Stimulated activated naive CD8-positive, alpha-beta T cell treated with anti-CD3 and anti-CD28 coated beads, Interleukin-15, amount 100 ng/mL, for 72 hours (primary cell): ENCODE results near the gene NEK6.

Source experiments
- ATAC-seq: fragments of 150-1000 bp; cut with Tn5 transposase; 2 replicates; pipeline ENCODE4 v1.10.0; 2021; ENCODE audit warnings: mild to moderate bottlenecking, moderate library complexity
- DNase-seq, 2 donors: peaks; one replicate each; pipeline ENCODE4 v3.0.0; 2021 to 2022
- H3K27ac Mint-ChIP-seq, 2 donors: one replicate each; pipeline ENCODE4 v1.8.0; 2022; ENCODE audit warnings: mild to moderate bottlenecking in 2 of 2, mixed read lengths in 2 of 2, moderate library complexity in 2 of 2
- H3K27me3 Mint-ChIP-seq: one replicate; pipeline ENCODE4 v1.8.0; 2022; ENCODE audit warnings: mixed read lengths
- H3K4me1 Mint-ChIP-seq: one replicate; pipeline ENCODE4 v1.8.0; 2022; ENCODE audit warnings: mild to moderate bottlenecking, mixed read lengths
- H3K4me3 Mint-ChIP-seq, 2 donors: one replicate each; pipeline ENCODE4 v1.8.0; 2022; ENCODE audit warnings: mild to moderate bottlenecking in 2 of 2, mixed read lengths in 2 of 2, moderate library complexity in 1 of 2
- H3K9me3 Mint-ChIP-seq, 2 donors: one replicate each; pipeline ENCODE4 v1.8.0; 2022; ENCODE audit warnings: mixed read lengths in 2 of 2

NEK6 gene

DNA sequence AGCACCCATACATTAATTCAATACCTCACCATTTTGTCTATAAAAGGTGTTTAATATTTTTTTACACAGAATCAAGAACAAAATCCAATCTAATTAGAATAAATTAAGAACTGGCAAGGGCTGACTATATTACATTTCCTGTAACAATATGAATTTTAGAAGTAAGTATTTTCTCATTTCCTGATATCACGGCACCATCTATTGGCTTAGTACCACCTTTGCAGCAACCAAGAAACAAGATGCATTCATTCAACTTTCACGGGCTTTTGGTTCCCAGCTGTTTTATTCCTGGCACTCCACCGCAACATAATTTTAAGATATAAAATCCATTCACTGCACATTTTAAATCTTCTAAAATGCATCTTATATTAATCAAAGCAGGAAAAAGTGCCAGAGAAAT lies 136.8 kb downstream of the NEK6 start:
- no peak overlapping the region for H3K4me3 Mint-ChIP-seq
- H3K27me3 Mint-ChIP-seq, result no peaks in the 10 kb centered on the region
- ATAC-seq (no peak), DNase-seq (no peak)
- H3K27ac Mint-ChIP-seq, result peak overlapping the region in 1 of 2 donors; percentile 70
- H3K4me1 Mint-ChIP-seq, result peaks cover 55% of the 10 kb centered on the region
- H3K9me3 Mint-ChIP-seq, result no peaks in the 10 kb centered on the region

DNA sequence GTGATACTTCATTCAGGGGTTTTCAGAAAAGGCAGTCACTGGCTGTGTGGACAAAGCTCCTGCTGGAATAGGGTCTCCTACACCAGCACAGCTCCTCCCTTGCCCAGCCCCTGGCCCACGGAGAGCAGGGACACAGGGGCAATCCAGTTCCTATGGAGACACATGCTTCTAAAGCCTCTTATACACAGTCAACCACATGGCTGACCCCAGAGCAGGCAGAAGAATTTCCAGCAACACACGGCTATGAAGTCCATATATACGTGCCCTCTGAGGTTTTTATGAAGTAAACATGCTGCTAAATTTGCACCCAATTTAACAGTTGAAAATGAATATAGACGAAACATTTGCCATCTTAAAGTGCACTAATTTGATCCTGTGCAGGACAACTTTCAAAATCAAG lies 138.1 kb downstream of the NEK6 start:
- Mint-ChIP-seq H3K9me3 (no peaks in the 10 kb centered on the region), H3K27ac (no peak overlapping the region), H3K27me3 (no peaks in the 10 kb centered on the region), H3K4me1 (peaks cover 53% of the 10 kb centered on the region), H3K4me3 (no peak overlapping the region)
- ATAC-seq (no peak), DNase-seq (no peak)

DNA sequence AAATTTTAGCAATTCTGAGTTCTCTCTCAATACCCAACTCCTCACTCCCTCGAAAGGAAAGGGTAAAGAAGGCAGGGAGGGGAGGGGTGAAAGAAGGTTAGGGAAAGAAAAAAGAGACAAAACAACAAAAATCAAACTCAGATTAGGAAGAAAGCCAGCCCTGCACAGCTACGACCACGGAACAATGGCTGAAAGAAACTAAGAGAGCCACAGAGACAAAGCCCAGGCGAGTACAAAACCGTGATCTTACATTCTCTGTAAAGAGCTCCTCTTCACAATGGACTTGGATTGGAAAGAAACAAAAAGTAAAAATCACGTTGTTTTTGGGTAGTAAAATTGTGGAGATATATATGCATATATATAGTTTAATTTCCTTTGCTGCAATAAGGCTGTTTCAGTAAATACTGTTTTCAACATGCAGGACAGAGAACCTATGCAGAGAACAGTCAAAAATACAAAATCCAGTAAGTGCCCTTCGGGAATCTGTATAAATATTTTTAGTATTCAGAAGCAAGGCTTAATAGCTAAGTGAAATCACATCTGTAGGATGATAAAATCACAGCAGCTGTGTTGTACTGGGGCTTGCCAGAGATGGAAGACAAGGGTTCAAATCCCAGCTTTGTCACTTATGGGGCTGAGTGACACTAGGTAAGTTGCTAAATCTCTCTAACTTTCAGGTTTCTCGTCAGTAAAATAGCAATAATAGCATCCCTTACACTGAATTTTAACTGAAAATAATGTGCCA lies 140.6 kb downstream of the NEK6 start:
- H3K9me3 Mint-ChIP-seq, result no peaks in the 10 kb centered on the region
- no peak overlapping the region for H3K4me3 Mint-ChIP-seq
- peaks cover 33% of the 10 kb centered on the region for H3K4me1 Mint-ChIP-seq
- no peaks in the 10 kb centered on the region for H3K27me3 Mint-ChIP-seq
- no peak overlapping the region for H3K27ac Mint-ChIP-seq
- no peak for ATAC-seq
- no peak for DNase-seq

- no peak for ATAC-seq
- peak overlapping the region in 1 of 2 donors; percentile 15 for H3K27ac Mint-ChIP-seq
- peaks cover 26% of the 10 kb centered on the region for H3K4me1 Mint-ChIP-seq
- no peaks in the 10 kb centered on the region for H3K27me3 Mint-ChIP-seq
- no peaks in the 10 kb centered on the region for H3K9me3 Mint-ChIP-seq
- no peak for DNase-seq
- H3K4me3 Mint-ChIP-seq, result no peak overlapping the region
Measured at GRCh38 chr9:124399323-124399967, 141.7 kb downstream of the NEK6 start.

- H3K4me1 Mint-ChIP-seq, result peaks cover 20% of the 10 kb centered on the region
- no peaks in the 10 kb centered on the region for H3K9me3 Mint-ChIP-seq
- H3K27ac Mint-ChIP-seq, result peak overlapping the region in 1 of 2 donors; percentile 29
- ATAC-seq (no peak), DNase-seq (no peak)
- no peak overlapping the region for H3K4me3 Mint-ChIP-seq
- no peaks in the 10 kb centered on the region for H3K27me3 Mint-ChIP-seq
Measured at GRCh38 chr9:124399968-124400940, 142.5 kb downstream of the NEK6 start.
